Activated T-helper 1 cell treated with anti-CD3 and anti-CD28 coated beads, Interleukin-12 subunit alpha, Interleukin-12 subunit beta, Interleukin-2, Interleukin-4 antibody, amounts not matched to agents 30 ng/mL and 10 ng/mL and 1 ng/mL, durations not matched to agents 14 hours and 24 hours and 36 hours (primary cell): Measurements from ENCODE around the gene CROCC. TPM values are rescaled to one million over a fixed set of nuclear protein-coding genes. Genes with fewer than 3 reads are reported as not detected.
"Not testable (repeated sequence)": the region's sequence is repeated elsewhere in the genome, so short reads cannot be mapped to it uniquely, and the experiment has no call there.

Source experiments
- DNase-seq: peaks from one replicate; pipeline ENCODE4 v3.0.0; 2021; ENCODE audit warnings: low spot score
- H3K27ac Mint-ChIP-seq: one replicate; pipeline ENCODE4 v1.8.0; 2021; ENCODE audit warnings: mild to moderate bottlenecking, mixed read lengths
- H3K27me3 Mint-ChIP-seq: one replicate; pipeline ENCODE4 v1.8.0; 2022; ENCODE audit warnings: mild to moderate bottlenecking, moderate library complexity, mixed read lengths; ENCODE audit not compliant: insufficient read depth
- H3K36me3 Mint-ChIP-seq: one replicate; pipeline ENCODE4 v1.8.0; 2021; ENCODE audit warnings: low read depth, mixed read lengths
- H3K4me1 Mint-ChIP-seq: one replicate; pipeline ENCODE4 v1.8.0; 2021; ENCODE audit warnings: low read depth, mixed read lengths
- H3K4me3 Mint-ChIP-seq: one replicate; pipeline ENCODE4 v1.8.0; 2021; ENCODE audit warnings: mild to moderate bottlenecking, moderate library complexity, mixed read lengths
- H3K9me3 Mint-ChIP-seq: one replicate; pipeline ENCODE4 v1.8.0; 2021; ENCODE audit warnings: mixed read lengths
- intact Hi-C: fragments of 100-400 bp; cut with micrococcal nuclease; formaldehyde crosslinking; loops from one replicate; pipeline ENCODE4 v1.15.1; 2024
- total RNA-seq: library from RNA; stranded (reverse); gene quantifications from 2 replicates; pipeline ENCODE4 v1.2.3, GENCODE V29; 2022

CROCC gene
- total RNA-seq, 1 donor from 2014 or later = 22.6 TPM

GRCh38 chr1:16925635-16926490 lies 4.1 kb downstream of the CROCC start:
- H3K27me3 Mint-ChIP-seq = peaks cover 4% of the 10 kb centered on the region
- DNase-seq = no peak
- H3K4me1 Mint-ChIP-seq = peaks cover 15% of the 10 kb centered on the region
- H3K27ac Mint-ChIP-seq = no peak overlapping the region
- H3K36me3 Mint-ChIP-seq = no peaks in the 10 kb centered on the region
- H3K4me3 Mint-ChIP-seq = no peak overlapping the region
- intact Hi-C loops = no loop called here
- H3K9me3 Mint-ChIP-seq = no peaks in the 10 kb centered on the region

- no peak overlapping the region for H3K27ac Mint-ChIP-seq
- intact Hi-C loops = no loop called here
- no peak for DNase-seq
- H3K9me3 Mint-ChIP-seq = no peaks in the 10 kb centered on the region
- no peaks in the 10 kb centered on the region for H3K36me3 Mint-ChIP-seq
- H3K27me3 Mint-ChIP-seq = peaks cover 4% of the 10 kb centered on the region
- peaks cover 11% of the 10 kb centered on the region for H3K4me1 Mint-ChIP-seq
- H3K4me3 Mint-ChIP-seq = no peak overlapping the region
These were observed 4.9 kb downstream of the CROCC start for GRCh38 chr1:16926491-16927073.

GRCh38 chr1:16927256-16927655 lies 5.5 kb downstream of the CROCC start:
- no peak overlapping the region for H3K4me3 Mint-ChIP-seq
- DNase-seq = no peak
- intact Hi-C loops = no loop called here
- no peak overlapping the region for H3K27ac Mint-ChIP-seq
- peaks cover 4% of the 10 kb centered on the region for H3K27me3 Mint-ChIP-seq
- peaks cover 6% of the 10 kb centered on the region for H3K4me1 Mint-ChIP-seq
- H3K9me3 Mint-ChIP-seq = no peaks in the 10 kb centered on the region
- no peaks in the 10 kb centered on the region for H3K36me3 Mint-ChIP-seq

- no peak for DNase-seq
- H3K4me3 Mint-ChIP-seq = no peak overlapping the region
- H3K4me1 Mint-ChIP-seq = peaks cover 6% of the 10 kb centered on the region
- no peak overlapping the region for H3K27ac Mint-ChIP-seq
- H3K36me3 Mint-ChIP-seq = no peaks in the 10 kb centered on the region
- no peaks in the 10 kb centered on the region for H3K9me3 Mint-ChIP-seq
- intact Hi-C loops = no loop called here
- H3K27me3 Mint-ChIP-seq = peaks cover 4% of the 10 kb centered on the region
These were observed 6.2 kb downstream of the CROCC start for GRCh38 chr1:16927711-16928485.

DNA sequence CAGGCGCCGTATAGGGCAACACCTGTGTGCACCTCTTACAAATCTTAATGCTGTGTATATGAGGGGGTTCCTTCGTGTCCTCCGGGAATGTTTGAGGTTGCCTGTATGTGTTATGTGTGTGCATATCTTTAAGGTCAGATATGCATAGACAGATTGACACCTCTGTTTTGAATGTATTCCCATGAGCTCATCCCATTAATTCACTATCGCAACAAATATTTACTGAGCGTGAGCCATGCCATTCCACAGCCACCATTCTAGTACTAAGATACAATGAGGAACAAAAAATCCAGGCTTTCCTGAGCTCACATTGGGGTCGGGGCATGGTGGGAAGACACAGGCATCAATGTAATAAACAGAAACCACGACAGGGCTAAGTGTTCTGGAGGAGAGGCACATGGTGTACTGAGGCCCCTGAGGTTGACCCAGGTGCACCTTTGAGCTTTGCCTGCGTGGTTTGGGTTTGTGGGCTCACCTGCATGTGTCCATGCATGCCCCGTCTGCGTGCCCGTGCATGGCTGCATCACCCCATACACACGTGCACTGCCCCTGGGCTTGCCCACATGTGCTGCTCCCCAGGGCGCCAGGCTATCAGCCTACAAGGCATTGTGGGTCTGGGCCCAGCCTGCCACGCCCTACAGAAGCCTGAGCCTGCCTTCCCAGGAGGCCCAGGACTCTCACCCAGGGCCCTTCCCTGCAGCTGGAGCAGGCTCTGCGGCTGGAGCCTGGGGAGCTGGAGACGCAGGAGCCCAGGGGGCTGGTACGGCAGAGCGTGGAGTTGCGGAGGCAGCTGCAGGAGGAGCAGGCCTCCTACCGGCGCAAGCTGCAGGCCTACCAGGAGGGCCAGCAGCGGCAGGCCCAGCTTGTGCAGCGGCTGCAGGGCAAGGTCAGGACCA lies 7.7 kb downstream of the CROCC start:
- DNase-seq, H3K9me3 Mint-ChIP-seq, H3K4me3 Mint-ChIP-seq, H3K36me3 Mint-ChIP-seq, intact Hi-C loops, H3K27ac Mint-ChIP-seq, H3K27me3 Mint-ChIP-seq, H3K4me1 Mint-ChIP-seq: not testable (repeated sequence)

- H3K4me3 Mint-ChIP-seq, H3K27me3 Mint-ChIP-seq, H3K9me3 Mint-ChIP-seq, DNase-seq, intact Hi-C loops, H3K36me3 Mint-ChIP-seq, H3K27ac Mint-ChIP-seq, H3K4me1 Mint-ChIP-seq: not testable (repeated sequence)
These were observed 9.6 kb downstream of the CROCC start for GRCh38 chr1:16931206-16931934.

DNA sequence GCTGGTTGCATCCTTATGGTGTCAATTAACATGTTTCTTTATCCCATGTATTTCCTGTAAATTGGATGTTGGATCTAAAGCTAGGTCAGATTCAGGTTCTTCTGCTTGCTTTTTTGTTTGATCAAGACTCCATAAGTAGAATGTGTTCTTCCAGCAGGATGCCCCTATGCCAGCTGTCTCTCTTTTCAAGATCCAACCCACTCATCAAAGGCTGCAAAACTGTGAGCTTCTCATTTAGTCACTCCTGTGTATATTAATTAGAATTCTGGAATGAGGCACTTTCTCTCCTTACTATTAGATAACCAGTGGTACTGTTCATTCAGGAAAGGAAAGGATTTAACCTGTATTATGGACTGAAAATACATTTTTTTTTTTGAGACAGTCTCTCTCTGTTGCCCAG lies 12.2 kb downstream of the CROCC start:
- not testable (repeated sequence) for H3K27ac Mint-ChIP-seq
- intact Hi-C loops = loop anchor here (1.0 kb wide), 1 partner anchor 38 kb away; no protein-coding TSS in a partner anchor

DNA sequence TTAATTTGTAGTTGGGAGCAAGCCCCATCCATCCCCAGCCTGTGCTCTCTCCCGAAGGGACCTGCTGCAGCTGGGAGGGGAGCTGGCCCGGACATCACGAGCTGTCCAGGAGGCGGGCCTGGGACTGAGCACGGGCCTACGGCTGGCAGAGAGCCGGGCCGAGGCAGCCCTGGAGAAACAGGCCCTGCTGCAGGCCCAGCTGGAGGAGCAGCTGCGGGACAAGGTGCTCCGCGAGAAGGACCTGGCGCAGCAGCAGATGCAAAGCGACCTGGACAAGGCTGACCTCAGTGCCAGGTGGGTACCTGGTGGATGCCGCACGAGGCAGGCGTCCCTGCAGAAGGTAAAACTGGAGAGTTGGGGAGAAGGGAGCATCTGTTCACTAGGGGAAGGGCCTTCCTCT lies 14.8 kb downstream of the CROCC start:
- H3K4me1 Mint-ChIP-seq = not testable (repeated sequence)

More for the DNA sequence above, 12.2 kb downstream of the CROCC start:
- not testable (repeated sequence) for DNase-seq, H3K27me3 Mint-ChIP-seq, H3K4me3 Mint-ChIP-seq, H3K9me3 Mint-ChIP-seq, H3K4me1 Mint-ChIP-seq, H3K36me3 Mint-ChIP-seq

GRCh38 chr1:16938351-16939321 lies 16.9 kb downstream of the CROCC start:
- no peak overlapping the region for H3K27ac Mint-ChIP-seq
- DNase-seq = no peak
- no peaks in the 10 kb centered on the region for H3K9me3 Mint-ChIP-seq
- H3K4me3 Mint-ChIP-seq = no peak overlapping the region
- intact Hi-C loops = no loop called here
- no peaks in the 10 kb centered on the region for H3K27me3 Mint-ChIP-seq
- H3K4me1 Mint-ChIP-seq = no peaks in the 10 kb centered on the region
- H3K36me3 Mint-ChIP-seq = no peaks in the 10 kb centered on the region

More for the DNA sequence above, 14.8 kb downstream of the CROCC start:
- H3K36me3 Mint-ChIP-seq, H3K27me3 Mint-ChIP-seq, H3K4me3 Mint-ChIP-seq, DNase-seq, intact Hi-C loops, H3K27ac Mint-ChIP-seq, H3K9me3 Mint-ChIP-seq: not testable (repeated sequence)

- DNase-seq, H3K4me3 Mint-ChIP-seq, H3K4me1 Mint-ChIP-seq, H3K27ac Mint-ChIP-seq, H3K9me3 Mint-ChIP-seq, H3K36me3 Mint-ChIP-seq, intact Hi-C loops, H3K27me3 Mint-ChIP-seq: not testable (repeated sequence)
These were observed 17.9 kb downstream of the CROCC start for GRCh38 chr1:16939386-16940180.
